Panc1 (cell line): ENCODE measurements around the gene MYH3. TPM values are rescaled to one million over a fixed set of nuclear protein-coding genes. Genes with fewer than 3 reads are reported as not detected.

Source experiments
- ATAC-seq: fragments of 200-7000 bp; cut with Tn5 transposase; 2 replicates; pipeline ENCODE4 v1.9.1; 2020; ENCODE audit warnings: mild to moderate bottlenecking, moderate library complexity
- BruUV-seq: library from RNA; stranded (reverse); fragments of 400-500 nt; replicated peaks from 2 replicates; lab custom pipeline; 2021; lab: Mats Ljungman, UMichigan
- CTCF ChIA-PET: fragments of 300-600 bp; sonication (Branson Sonifier 250); formaldehyde crosslinking; loops from one replicate; lab custom pipeline; 2022; ENCODE audit warnings: antibody characterized with exemption; lab: Charles Lee
- POLR2A ChIA-PET: fragments of 300-600 bp; sonication (Branson Sonifier 250); formaldehyde crosslinking; loops from one replicate; lab custom pipeline; 2022; ENCODE audit warnings: antibody characterized with exemption; lab: Charles Lee
- DNase-seq: peaks from one replicate; pipeline ENCODE4 v3.0.0-alpha.2; 2010; ENCODE audit warnings: low read depth, low spot score
- H3K27ac ChIP-seq: 2 replicates; pipeline ENCODE4 v1.5.1; 2011; ENCODE audit warnings: mild to moderate bottlenecking, low read length, inconsistent platforms
- H3K27me3 ChIP-seq: fragments of 200-500 bp; sonication (Bioruptor generic); 2 replicates; pipeline ENCODE4 v1.6.0; 2014; ENCODE audit warnings: low read length, inconsistent platforms; ENCODE audit not compliant: control insufficient read depth, insufficient read depth
- H3K36me3 ChIP-seq: fragments of 200-500 bp; sonication (Bioruptor generic); 2 replicates; pipeline ENCODE4 v1.5.1; 2014; ENCODE audit warnings: inconsistent platforms, mild to moderate bottlenecking, low read length, moderate library complexity; ENCODE audit not compliant: control insufficient read depth, insufficient read depth
- H3K4me1 ChIP-seq: 2 replicates; pipeline ENCODE4 v1.5.1; 2011; ENCODE audit warnings: inconsistent platforms, mild to moderate bottlenecking, low read length, moderate library complexity; ENCODE audit not compliant: control insufficient read depth, insufficient read depth
- H3K4me3 ChIP-seq, 2 experiments: 2 replicates each; pipeline ENCODE4 v1.5.1; 2011 to 2012; ENCODE audit warnings: low read depth in 2 of 2, low read length in 2 of 2, mild to moderate bottlenecking in 2 of 2, inconsistent platforms in 1 of 2, moderate library complexity in 1 of 2
- H3K9me3 ChIP-seq: fragments of 200-500 bp; sonication (Bioruptor generic); 2 replicates; pipeline ENCODE4 v1.5.1; 2014; ENCODE audit warnings: low read depth, mild to moderate bottlenecking, inconsistent platforms, low read length, moderate library complexity; ENCODE audit not compliant: control insufficient read depth, insufficient read depth
- POLR2AphosphoS5 ChIP-seq: IDR thresholded peaks from 2 replicates; pipeline ENCODE4 v1.6.1; 2012; ENCODE audit warnings: mild to moderate bottlenecking, low read depth, low read length, moderate library complexity
- SIN3A ChIP-seq: IDR thresholded peaks from 2 replicates; pipeline ENCODE4 v1.6.1; 2012; ENCODE audit warnings: low read depth, mild to moderate bottlenecking, low read length, moderate library complexity, borderline replicate concordance; ENCODE audit not compliant: insufficient read depth
- TCF7L2 ChIP-seq: IDR thresholded peaks from 2 replicates; pipeline ENCODE4 v1.6.1; 2011; ENCODE audit warnings: mild to moderate bottlenecking, low read depth, low read length, inconsistent platforms
- in situ Hi-C: cut with HindIII; loops from 2 replicates; pipeline ENCODE4 v1.10.0; 2016; ENCODE audit warnings: low sequenced_read_pairs, low pct_unique_long_range_greater_than_20kb
- intact Hi-C: fragments of 100-400 bp; cut with micrococcal nuclease; formaldehyde crosslinking; loops from one replicate; pipeline ENCODE4 v1.10.0; 2022; ENCODE audit not compliant: unreplicated experiment
- total RNA-seq: library from RNA; stranded (reverse); gene quantifications from one replicate; pipeline ENCODE4 v1.2.1, GENCODE V29; 2021; ENCODE audit not compliant: unreplicated experiment
- TF ChIP-seq, protein P1 (sequence below), 2 experiments: IDR thresholded peaks; 2 replicates each; pipeline ENCODE4 v1.6.1; 2011 to 2012; ENCODE audit warnings: low read depth in 2 of 2, control low read depth in 1 of 2, low read length in 1 of 2, mild to moderate bottlenecking in 1 of 2, moderate library complexity in 1 of 2; ENCODE audit not compliant: insufficient read depth in 1 of 2
- TF ChIP-seq, protein P2 (sequence below): fragments of 450-650 bp; IDR thresholded peaks from 2 replicates; pipeline ENCODE4 v1.5.1; 2017; ENCODE audit warnings: mild to moderate bottlenecking

Gene MYH3
- total RNA-seq, 1 experiment from 2014 or later: 1.6 TPM

DNA sequence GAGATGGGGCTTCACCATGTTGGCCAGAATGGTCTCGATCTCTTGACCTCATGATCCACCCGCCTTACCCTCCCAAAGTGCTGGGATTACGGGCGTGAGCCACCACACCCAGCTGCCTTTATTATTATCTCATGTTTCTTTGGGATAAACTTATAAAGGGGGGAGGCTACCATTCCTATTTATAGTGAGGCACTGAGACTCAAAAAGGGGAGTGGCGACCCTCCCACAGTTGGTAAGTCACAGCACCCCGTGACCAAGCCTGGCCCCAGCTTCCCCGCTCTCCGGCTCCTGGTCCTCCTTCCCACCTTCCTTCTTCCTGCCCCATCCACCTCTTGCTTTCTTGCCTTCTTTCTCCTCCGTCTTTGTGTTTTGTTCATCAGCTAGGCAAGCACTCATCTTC, 5.2 kb downstream of the MYH3 start:
- Histone ChIP-seq H3K27me3 (no peaks in the 10 kb centered on the region), H3K36me3 (no peaks in the 10 kb centered on the region), H3K9me3 (no peaks in the 10 kb centered on the region), H3K4me3 (no peak overlapping the region), H3K4me1 (no peaks in the 10 kb centered on the region), H3K27ac (no peak overlapping the region)
- POLR2A ChIA-PET: no interaction called here
- intact Hi-C loops: no loop called here
- in situ Hi-C loops: no loop called here
- no peak for TF ChIP-seq POLR2AphosphoS5
- TF ChIP-seq, protein P1, sequence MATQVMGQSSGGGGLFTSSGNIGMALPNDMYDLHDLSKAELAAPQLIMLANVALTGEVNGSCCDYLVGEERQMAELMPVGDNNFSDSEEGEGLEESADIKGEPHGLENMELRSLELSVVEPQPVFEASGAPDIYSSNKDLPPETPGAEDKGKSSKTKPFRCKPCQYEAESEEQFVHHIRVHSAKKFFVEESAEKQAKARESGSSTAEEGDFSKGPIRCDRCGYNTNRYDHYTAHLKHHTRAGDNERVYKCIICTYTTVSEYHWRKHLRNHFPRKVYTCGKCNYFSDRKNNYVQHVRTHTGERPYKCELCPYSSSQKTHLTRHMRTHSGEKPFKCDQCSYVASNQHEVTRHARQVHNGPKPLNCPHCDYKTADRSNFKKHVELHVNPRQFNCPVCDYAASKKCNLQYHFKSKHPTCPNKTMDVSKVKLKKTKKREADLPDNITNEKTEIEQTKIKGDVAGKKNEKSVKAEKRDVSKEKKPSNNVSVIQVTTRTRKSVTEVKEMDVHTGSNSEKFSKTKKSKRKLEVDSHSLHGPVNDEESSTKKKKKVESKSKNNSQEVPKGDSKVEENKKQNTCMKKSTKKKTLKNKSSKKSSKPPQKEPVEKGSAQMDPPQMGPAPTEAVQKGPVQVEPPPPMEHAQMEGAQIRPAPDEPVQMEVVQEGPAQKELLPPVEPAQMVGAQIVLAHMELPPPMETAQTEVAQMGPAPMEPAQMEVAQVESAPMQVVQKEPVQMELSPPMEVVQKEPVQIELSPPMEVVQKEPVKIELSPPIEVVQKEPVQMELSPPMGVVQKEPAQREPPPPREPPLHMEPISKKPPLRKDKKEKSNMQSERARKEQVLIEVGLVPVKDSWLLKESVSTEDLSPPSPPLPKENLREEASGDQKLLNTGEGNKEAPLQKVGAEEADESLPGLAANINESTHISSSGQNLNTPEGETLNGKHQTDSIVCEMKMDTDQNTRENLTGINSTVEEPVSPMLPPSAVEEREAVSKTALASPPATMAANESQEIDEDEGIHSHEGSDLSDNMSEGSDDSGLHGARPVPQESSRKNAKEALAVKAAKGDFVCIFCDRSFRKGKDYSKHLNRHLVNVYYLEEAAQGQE (IDR thresholded peaks at IDR 0.05; ENCODE audit: insufficient read depth in 1 of 2, low read depth in 2 of 2, low read length in 1 of 2): no peak
- TF ChIP-seq TCF7L2: no peak
- TF ChIP-seq SIN3A: no peak
- TF ChIP-seq, protein P2, sequence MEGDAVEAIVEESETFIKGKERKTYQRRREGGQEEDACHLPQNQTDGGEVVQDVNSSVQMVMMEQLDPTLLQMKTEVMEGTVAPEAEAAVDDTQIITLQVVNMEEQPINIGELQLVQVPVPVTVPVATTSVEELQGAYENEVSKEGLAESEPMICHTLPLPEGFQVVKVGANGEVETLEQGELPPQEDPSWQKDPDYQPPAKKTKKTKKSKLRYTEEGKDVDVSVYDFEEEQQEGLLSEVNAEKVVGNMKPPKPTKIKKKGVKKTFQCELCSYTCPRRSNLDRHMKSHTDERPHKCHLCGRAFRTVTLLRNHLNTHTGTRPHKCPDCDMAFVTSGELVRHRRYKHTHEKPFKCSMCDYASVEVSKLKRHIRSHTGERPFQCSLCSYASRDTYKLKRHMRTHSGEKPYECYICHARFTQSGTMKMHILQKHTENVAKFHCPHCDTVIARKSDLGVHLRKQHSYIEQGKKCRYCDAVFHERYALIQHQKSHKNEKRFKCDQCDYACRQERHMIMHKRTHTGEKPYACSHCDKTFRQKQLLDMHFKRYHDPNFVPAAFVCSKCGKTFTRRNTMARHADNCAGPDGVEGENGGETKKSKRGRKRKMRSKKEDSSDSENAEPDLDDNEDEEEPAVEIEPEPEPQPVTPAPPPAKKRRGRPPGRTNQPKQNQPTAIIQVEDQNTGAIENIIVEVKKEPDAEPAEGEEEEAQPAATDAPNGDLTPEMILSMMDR: no peak
- ATAC-seq: no peak
- BruUV-seq: no TSS peak
- DNase-seq: no peak
- CTCF ChIA-PET: interaction anchor here (0.7 kb wide), 1 partner anchor 84 kb away, joined by 5 read pairs; no protein-coding TSS in a partner anchor

DNA sequence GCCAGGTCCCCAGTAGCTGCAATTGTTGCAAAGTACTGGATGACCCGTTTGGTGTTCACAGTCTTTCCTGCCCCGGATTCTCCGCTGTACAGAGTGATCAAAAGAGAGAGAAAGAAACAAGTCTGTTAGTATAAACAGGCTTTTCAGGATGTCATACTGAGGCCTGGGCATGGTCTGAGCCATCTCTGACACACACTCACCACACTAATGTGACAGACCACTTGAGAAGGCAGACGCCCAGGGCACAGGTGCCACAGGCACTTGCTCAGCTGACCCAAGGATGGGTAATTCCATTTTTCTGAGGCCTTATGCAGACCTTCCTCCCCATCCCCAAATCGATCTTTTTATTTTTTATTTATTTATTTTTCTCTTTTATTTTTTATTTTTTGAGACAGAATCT, 7.5 kb downstream of the MYH3 start:
- no peak for TF ChIP-seq POLR2AphosphoS5
- TF ChIP-seq, protein P1 (IDR thresholded peaks at IDR 0.05; ENCODE audit: insufficient read depth in 1 of 2, low read depth in 2 of 2, low read length in 1 of 2): no peak
- intact Hi-C loops (no loop called here), in situ Hi-C loops (no loop called here)
- DNase-seq (no peak), ATAC-seq (no peak)
- ChIA-PET POLR2A (no interaction called here), CTCF (interaction anchor here (0.6 kb wide), 1 partner anchor 50 kb away, joined by 7 read pairs; no protein-coding TSS in a partner anchor)
- Histone ChIP-seq H3K36me3 (no peaks in the 10 kb centered on the region), H3K9me3 (no peaks in the 10 kb centered on the region), H3K4me3 (no peak overlapping the region), H3K4me1 (no peaks in the 10 kb centered on the region), H3K27ac (no peak overlapping the region), H3K27me3 (no peaks in the 10 kb centered on the region)
- BruUV-seq: no TSS peak
